NCI-H526 (cell line): ENCODE data around the gene GRAMD1A.
"Not testable (repeated sequence)": the region's sequence is repeated elsewhere in the genome, so short reads cannot be mapped to it uniquely, and the experiment has no call there.

Experiments used
- DNase-seq, 2 experiments: peaks; one replicate each; lab custom pipeline; 2025; lab: John Stamatoyannopoulos, UW

The GRAMD1A gene

DNA sequence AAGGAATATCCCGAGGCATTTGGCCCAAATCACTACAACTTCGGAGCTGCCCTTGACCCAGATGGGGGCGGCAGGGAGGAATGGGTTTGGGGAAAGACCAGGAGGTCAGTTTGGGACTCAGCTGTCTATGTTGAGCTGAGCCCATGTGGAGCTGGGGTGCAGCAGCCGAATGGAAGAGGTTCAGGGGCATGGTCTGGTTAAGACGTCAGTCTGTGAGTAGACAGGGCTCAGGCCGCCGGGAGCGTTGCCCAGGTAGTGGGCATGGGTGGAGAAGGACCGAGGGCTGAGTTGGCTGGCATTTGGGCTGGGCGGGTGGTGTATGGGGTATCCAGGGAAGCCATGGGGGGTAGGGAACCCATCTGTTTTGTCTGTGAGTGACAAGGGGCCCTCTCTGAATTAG is 20.9 kb downstream of the GRAMD1A start:
- DNase-seq: no peak

DNA sequence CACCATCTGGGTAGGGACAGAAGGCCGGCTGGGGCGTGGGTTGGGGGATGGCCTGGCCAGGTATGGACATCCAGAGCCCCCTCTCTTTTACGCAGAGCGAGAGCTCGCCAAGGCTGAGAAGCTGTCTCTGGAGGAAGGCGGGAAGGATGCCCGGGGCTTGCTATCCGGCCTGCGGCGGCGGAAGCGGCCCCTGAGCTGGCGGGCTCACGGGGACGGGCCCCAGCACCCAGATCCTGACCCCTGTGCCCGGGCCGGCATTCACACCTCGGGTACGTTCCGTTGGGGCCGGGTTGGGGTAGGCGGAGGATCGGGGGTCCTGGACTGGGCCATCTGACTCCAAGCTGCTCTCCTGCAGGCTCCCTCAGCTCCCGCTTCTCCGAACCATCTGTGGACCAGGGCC is 21.5 kb downstream of the GRAMD1A start:
- no peak for DNase-seq

GRCh38 chr19:35022460-35022859 is 22.3 kb downstream of the GRAMD1A start:
- no peak for DNase-seq

GRCh38 chr19:35023428-35023827 is 23.3 kb downstream of the GRAMD1A start:
- no peak for DNase-seq

DNA sequence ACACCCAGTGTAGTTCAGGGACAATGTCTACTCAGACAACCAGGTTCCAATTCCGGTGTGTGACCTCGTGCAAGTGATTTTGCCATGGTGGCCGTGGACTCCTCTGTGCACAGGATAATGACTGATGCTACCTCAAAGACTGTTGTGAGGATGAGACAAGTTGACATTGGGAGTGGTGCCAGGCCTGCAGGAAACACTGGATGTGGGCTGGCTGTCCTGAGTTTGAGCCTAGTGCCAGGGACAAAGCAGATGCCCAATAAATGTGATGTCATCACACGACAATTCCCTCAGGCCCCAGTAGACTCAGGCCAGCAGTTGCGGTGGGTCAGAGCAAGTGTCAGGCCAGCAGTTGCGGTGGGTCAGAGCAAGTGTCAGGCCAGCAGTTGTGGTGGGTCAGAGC is 24.0 kb downstream of the GRAMD1A start:
- DNase-seq: no peak

DNA sequence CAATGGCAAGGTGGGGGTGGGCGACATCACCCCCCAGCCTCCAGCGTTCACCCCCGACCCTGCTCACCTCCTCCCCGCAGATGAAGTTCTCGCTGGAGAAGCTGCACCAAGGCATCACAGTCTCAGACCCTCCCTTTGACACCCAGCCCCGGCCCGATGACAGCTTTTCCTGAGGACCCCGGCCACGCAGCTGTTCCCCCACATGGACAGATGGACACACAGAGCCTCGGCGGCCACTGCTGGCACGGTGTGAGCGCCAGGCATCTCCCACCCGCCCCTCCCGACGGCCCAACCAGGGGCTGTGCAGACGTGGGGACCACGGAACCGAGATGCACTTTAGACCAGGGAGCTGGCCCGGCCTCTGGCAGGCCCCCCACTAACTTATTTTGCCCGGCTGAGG is 25.8 kb downstream of the GRAMD1A start:
- no peak for DNase-seq

GRCh38 chr19:35026418-35026817 is 26.3 kb downstream of the GRAMD1A start:
- DNase-seq: no peak

GRCh38 chr19:35027009-35027408 is 26.9 kb downstream of the GRAMD1A start:
- no peak for DNase-seq

- DNase-seq: peak in 1 of 2 experiments; percentile 25
Measured at GRCh38 chr19:35027851-35028599, 27.9 kb downstream of the GRAMD1A start.

DNA sequence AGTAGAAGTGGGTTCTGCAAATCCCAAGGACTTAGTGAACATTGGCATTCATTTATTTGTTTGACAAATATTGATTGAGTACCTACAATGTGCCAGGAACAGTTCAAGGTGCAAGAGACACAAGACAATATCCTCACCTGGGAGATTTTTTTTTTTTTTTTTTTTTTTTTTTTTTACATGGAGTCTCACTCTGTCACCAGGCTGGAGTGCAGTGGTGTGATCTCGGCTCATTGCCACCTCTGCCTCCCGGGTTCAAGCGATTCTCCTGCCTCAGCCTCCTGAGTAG is 28.4 kb downstream of the GRAMD1A start:
- DNase-seq: not testable (repeated sequence)

DNA sequence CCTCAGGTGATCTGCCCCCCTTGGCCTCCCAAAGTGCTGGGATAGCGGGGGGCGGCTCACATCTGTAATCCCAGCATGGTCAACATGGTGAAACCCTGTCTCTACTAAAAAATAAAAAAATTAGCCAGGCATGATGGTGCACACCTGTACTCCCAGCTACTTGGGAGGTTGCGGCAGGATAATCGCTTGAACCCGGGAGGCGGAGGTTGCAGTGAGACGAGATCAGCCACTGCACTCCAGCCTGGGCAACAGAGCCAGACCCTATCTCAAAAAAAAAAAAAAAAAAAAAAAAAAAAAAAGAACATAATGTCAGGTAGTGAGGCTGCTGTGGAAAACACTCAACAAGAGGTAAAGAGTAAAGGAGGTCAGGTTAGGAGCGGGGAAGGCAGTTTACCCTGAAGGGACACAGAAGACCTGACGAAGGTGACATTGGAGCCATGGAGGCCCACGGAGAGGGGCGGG is 29.2 kb downstream of the GRAMD1A start:
- DNase-seq: peak in 1 of 2 experiments; percentile 31

DNA sequence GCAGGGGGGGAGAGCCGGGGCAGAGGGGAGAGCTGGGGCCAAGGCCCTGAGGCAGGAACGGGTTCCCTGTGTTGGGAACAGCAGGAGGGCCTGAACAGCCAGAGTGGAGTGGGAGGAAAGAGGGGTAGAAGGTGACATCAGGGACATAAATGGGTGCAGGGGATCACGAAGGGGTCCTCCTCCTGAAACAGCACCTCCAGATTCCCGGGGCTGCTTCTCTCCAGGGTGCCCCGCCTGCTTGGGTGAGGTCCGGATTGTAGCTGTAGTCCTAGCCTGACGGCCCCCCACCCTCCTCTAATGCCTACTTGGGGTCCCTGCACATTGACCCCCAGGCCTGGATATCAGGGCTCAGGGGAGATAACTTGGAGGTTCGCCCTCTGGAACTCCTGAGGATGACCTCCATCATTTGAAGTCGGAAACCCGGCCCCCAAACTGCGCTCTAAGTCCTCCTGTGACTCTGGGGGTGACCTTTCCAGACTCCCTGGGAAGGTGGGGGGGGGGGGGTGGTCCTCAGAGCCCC is 29.7 kb downstream of the GRAMD1A start:
- DNase-seq: no peak

DNA sequence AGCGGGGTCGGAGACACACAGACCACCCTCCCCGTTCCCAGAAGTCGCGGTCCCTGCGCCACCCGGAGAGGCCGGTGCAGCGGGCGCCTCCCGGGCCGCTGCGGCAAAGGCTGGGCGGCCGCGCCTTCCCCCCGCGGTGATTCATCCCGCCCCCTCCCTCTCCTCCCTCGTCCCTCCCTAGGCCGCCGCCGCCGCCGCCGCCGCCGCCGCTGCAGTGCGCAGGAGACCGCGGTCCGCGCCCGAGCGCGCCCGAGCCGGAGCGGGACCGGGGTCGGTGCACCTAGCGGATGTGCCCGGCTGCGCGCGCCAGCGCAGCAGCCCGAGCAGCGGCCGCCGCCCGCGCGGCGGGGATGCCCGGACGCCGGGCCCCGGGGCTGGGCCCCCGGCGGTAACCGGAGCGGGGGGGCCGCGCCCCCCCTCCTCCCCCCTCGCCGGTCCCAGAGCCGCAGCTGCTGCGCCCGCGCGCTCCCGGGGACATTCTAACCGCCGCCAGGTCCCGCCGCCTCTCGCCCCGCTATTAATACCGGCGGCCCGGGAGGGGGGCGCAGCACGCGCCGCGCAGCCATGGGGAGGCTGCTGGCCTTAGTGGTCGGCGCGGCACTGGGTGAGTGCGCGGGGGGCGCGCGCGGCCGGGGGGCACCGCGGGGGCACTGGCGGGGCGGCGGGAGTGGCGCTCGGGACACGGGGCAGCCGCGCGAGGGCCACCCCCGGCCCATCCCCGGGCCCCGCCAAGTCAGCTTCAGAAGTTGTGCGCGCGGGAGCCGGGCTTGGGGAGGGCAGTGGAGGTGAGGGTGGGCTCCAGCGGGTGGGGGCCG is 30.3 kb downstream of the GRAMD1A start, which contains the start of gene SCN1B:
Gene SCN1B (plus strand): TSS at position 214 of the 815 bp plus-strand sequence. CDS start 351 bp downstream, at position 565.
- peak in 1 of 2 experiments; percentile 83 for DNase-seq

DNA sequence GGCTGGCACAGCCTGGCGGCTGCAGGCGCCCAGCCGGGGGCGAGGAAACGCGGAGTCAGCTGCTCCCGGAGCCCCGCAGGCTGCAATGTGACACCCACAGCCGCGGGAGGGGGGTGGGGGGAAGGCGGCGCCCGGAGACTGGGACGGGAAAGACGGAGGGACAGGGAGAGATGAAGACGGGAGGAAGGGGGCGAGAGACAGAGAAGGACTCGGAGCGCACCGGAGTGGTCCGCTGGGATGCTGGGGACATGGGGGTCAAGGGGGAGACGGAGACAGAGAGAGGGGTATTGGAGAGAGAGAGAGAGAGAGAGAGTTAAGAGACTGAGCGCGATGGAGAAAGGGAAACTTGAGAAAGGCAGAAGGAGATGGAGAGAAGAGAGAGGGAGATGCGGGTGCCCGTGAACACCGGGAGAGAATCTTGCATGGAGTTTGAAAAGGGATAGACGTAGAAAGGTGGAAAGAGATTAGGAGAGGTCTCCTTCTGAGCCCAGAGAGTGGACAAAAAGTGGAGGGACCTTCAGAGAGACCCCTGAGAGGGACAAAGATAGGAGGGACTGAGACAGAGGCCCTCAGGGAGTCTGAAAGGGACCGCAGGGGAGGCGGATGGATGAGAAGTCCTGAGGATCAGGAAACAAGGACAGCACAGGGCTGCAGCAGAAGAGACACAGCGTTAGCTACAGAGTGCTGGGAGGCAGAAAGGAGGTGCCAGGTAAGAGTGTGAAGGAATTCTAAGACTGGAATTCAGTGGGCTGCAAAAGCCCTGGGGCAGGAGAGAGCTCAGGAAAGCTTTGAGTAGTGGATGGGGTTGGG is 31.2 kb downstream of the GRAMD1A start:
- DNase-seq: peak in 1 of 2 experiments; percentile 64

DNA sequence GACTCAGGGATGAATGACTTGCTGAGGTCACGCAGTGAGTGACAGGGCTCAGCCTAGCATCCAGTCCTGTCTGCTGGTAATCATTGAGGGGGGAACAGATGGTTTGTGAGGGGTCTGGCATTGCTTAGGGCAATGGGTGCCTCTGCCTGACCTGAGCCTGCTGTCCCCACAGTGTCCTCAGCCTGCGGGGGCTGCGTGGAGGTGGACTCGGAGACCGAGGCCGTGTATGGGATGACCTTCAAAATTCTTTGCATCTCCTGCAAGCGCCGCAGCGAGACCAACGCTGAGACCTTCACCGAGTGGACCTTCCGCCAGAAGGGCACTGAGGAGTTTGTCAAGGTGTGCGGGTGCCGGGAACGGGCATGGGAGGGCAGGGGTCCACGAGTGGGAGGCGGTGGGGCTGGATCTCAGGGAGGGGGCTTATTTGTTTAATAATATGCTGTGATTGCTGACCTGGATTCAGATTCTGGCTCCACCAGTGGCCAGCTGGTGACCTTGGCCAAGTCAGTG is 32.3 kb downstream of the GRAMD1A start:
- no peak for DNase-seq

DNA sequence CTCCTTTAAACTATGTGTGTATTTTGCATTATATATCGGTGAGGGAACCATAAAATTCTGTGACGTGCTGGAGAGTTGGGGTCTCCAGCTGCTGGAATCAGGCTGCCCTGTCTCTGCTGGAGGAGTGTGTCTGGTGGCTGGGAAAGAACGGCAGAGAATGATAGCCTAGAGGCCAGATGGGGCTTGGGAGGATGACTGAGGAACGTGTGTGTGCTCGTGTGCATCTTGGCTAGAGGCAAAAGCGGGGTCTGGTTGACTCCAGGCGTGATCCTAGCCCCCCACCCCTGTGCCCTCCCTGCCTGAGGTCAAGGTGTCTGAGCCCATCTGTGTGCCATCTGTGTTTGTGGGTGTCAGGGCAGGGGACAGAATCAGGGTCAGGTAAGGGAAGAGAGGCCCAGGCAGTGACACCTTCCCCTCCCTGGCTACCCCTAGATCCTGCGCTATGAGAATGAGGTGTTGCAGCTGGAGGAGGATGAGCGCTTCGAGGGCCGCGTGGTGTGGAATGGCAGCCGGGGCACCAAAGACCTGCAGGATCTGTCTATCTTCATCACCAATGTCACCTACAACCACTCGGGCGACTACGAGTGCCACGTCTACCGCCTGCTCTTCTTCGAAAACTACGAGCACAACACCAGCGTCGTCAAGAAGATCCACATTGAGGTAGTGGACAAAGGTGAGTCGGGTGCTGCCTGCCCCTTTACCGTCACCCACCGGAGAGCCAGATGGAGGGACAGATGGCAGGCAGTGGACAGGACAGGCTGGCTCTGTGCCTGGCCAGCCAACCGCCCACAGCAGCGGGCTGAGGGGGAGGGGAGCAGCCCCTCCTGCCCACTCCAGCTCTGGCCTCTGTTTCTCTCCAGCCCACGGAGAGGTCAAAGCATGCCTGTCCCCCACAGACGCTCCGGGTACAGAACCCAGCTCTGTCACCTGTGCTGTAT is 33.2 kb downstream of the GRAMD1A start:
- no peak for DNase-seq

DNA sequence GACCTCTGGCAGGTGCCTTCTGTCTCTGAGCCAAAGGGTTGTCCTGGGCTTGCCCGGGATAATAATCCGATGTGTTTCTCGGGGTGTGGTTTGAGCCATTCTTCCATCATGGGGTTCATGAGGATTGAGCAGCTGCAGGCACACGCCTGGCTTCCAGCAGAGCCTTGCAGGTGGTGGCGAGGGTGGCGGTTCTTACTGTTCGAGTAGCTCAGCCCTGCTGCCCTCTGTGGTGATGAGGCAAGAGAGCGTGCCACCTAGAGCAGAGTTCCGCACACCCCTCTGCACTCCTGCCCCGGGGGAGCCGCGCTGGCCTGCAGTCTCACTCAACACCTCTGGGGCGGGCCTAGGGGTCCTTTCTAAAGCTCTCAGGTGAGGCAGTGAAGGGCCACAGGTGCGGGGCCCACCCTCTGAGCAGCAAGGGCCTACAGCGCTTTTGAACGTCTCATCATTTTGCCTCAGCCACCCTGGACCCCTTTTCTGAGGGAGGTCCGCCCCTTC is 33.9 kb downstream of the GRAMD1A start:
- DNase-seq: no peak

GRCh38 chr19:35034588-35035382 is 34.7 kb downstream of the GRAMD1A start:
- DNase-seq: no peak

- no peak for DNase-seq
Measured at GRCh38 chr19:35037716-35038622, 37.8 kb downstream of the GRAMD1A start.
